AML-193 (cell line): ENCODE data around the gene IFT122.
A peak's percentile ranks its signal among the peaks of the same experiment; 100 is the strongest.

Source experiments
- DNase-seq, 2 experiments: peaks; one replicate each; lab custom pipeline; 2025; lab: John Stamatoyannopoulos, UW

IFT122 gene

GRCh38 chr3:129416415-129416814 is 23.6 kb upstream of the IFT122 start:
- no peak for DNase-seq

DNA sequence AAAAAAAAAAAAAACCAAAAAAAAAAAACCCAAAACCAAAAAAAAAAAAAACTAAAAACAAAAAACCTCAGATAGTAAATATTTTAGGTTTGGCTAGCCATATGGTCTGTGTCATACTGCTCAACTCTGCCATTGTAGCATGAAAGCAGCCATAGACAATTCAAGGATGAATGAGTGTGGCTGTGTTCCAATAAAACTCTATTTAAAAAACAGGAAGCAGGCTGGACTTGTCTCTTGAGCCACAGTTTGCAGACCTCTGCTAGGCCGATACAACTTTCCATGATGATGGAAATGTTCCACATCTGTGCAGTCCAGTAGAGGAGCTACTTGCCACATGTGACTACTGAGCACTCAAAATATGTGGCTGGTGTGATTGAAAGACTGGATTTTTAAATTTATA is 22.7 kb upstream of the IFT122 start:
- DNase-seq, result peak in 1 of 2 experiments; percentile 46

- no peak for DNase-seq
These were observed 21.7 kb upstream of the IFT122 start for GRCh38 chr3:129418041-129418973.

DNA sequence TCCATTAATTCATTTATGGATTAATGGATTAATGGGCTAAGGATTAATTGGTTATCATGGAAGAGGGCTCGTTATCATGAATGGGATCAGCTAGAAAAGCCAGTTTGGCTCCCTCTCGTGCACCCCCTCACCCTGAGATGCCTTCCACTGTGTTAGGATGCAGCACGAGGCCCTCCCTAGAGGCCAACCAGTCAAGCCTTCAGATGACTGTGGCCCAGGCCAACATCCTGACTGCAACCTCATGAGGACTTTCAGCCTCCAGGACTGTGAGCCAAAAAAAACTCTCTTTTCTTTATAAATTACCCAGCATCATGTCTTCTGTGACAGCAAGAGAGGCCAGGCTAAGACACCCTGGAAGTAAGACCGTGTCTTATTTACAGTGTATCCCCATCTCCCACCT is 20.5 kb upstream of the IFT122 start:
- DNase-seq, result no peak

DNA sequence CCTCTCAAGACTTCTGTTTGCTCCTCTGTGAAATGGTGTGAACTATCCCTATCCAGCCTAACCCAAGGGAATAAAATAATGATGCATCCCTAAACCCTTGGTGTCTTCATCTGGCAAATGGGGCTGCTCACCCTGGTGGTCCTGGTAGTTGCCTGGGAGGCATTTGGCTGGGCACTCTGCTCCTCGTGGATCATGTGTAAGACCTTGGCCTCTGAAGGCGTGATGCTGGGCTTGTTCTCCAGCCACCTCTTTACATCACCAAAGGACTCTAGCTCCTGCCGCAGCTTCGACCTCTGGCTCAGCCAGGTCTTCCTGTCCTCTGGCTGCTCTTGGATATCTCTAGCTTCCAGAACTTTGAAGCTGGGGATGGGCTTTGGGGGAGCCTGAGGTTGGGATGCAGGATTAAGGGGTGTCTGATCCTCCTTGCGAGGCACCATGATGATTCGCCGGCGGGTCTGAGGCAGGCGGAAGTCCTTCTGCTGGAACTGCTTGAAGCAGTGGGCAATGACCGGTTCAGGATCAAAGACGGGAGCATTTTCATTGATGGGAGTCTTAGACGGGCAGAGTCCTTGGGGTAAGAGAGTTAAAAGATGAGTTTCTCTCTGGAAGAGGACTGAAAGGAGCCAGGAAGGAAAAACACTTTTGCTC is 18.7 kb upstream of the IFT122 start:
- no peak for DNase-seq

- no peak for DNase-seq
These were observed 17.9 kb upstream of the IFT122 start for GRCh38 chr3:129421988-129422745.

- no peak for DNase-seq
These were observed 17.1 kb upstream of the IFT122 start for GRCh38 chr3:129422897-129423296.

- peak; percentile 75 to 84 for DNase-seq
These were observed 15.7 kb upstream of the IFT122 start for GRCh38 chr3:129424185-129424841.

GRCh38 chr3:129425213-129425612 is 14.8 kb upstream of the IFT122 start:
- no peak for DNase-seq

- DNase-seq, result no peak
These were observed 14.4 kb upstream of the IFT122 start for GRCh38 chr3:129425619-129426018.

- DNase-seq, result no peak
These were observed 12.0 kb upstream of the IFT122 start for GRCh38 chr3:129428007-129428375.

- DNase-seq, result no peak
These were observed 11.5 kb upstream of the IFT122 start, which contains the start of gene EFCAB12 for GRCh38 chr3:129428376-129429079. Gene EFCAB12 (minus strand): TSS chr3:129428636. CDS start chr3:129428488, 148 bp downstream.

DNA sequence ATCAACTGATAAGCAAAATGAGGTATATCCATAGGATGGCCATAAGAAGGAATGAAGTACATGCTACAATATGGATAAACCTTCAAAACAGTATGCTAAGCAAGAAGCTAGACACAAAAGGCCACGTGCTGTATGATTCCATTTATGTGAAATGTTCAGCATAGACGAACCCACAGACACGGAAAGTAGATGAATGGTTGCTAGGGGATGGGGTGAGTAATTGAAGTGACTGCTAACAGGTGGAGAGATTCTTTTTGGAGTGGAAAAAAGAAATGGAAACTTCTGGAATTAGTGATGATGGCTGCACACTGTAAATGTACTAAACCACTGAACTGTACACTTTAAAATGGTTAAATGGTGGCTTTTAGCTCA is 11.0 kb upstream of the IFT122 start:
- DNase-seq, result no peak

GRCh38 chr3:129429602-129430001 is 10.4 kb upstream of the IFT122 start:
- DNase-seq, result no peak

DNA sequence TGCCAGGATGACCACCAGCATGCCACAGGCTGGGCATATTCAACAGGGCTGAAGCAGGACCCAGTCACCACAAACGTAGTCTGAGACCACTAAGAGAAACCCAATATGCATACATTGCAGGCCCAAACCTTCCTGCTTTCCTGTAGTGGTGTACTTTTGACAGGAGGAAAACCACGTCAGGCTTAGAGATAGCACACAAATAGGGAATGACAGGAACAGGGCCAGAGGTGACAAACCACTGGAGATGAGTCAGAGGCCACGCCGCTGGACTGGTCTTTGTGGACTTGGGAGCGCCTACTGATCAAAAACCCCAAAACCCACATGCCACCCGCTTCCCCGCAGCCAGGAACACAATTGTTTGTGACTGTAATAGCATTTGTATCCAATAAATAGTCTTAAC is 8.0 kb upstream of the IFT122 start:
- no peak for DNase-seq

DNA sequence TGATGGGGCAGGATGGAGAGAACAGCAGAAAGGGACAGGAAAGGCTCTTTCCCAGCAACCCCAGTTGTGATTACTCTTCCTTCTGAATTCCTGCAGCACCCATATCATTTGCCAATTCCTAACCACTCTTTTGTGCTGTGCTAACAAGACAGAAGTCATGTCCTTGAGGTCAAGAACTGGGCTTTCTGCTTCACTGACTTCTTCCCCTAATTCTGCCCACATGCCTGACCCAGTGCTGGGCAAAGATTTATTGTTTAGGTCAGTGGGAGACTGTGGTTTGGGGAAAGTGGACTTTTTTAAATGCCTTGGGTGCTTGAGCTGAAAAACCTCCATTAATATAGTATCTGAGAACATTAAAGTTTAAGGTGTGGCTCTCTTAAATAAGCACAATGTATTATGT is 7.4 kb upstream of the IFT122 start:
- DNase-seq, result no peak

GRCh38 chr3:129433565-129433964 is 6.5 kb upstream of the IFT122 start:
- no peak for DNase-seq

- no peak for DNase-seq
These were observed 5.9 kb upstream of the IFT122 start for GRCh38 chr3:129434140-129434539.

- no peak for DNase-seq
These were observed 4.7 kb upstream of the IFT122 start for GRCh38 chr3:129435367-129435766.

GRCh38 chr3:129439226-129439816 is 703 bp upstream of the IFT122 start:
- peak; percentile 70 to 77 for DNase-seq

DNA sequence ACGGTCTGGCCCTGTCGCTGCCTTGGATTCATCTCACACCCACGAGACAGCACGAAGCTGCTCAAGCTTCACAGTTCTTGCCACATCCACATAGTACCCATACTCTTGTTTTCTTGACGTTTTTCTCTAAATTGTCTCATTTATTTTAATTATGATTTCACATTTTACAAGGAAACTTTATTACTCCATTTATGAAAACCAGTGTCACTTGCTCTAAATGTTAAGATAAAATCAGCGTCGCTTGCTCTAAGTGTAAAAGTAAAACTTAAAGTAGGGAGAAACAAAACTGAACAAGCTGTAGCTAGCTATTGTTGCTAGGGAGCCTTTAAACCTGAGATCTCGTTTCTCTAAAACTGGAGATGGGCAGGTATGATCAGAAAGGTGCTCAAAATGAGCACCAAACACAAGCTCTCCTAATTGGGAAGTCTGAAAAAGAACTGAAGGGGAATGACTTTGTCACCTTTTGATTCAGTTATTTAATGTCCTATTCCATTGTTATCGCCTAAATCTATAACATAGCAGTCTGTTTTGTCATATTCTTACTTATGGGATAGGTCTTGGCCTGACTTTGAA is 680 bp downstream of the IFT122 start:
- no peak for DNase-seq
